H9 (cell line): ENCODE results near the gene MAPK12. TPM values are rescaled to one million over a fixed set of nuclear protein-coding genes. Genes with fewer than 3 reads are reported as not detected.

ENCODE experiments used
- DNase-seq: peaks from one replicate; pipeline ENCODE4 v3.0.0-alpha.2; 2017
- H2AFZ ChIP-seq: one replicate; pipeline ENCODE4 v1.6.1; 2013; ENCODE audit warnings: mild to moderate bottlenecking, low read length, control low read depth, moderate library complexity
- H2AK5ac ChIP-seq: 2 replicates; pipeline ENCODE4 v1.6.1; 2013; ENCODE audit warnings: low read length, control low read depth, mixed read lengths; ENCODE audit not compliant: insufficient read length
- H2BK120ac ChIP-seq: one replicate; pipeline ENCODE4 v1.6.1; 2013; ENCODE audit warnings: low read depth, mild to moderate bottlenecking, low read length, control low read depth, inconsistent platforms; ENCODE audit not compliant: poor library complexity, severe bottlenecking
- H2BK12ac ChIP-seq: 2 replicates; pipeline ENCODE4 v1.6.1; 2013; ENCODE audit warnings: low read length, control low read depth, mixed read lengths, low read depth; ENCODE audit not compliant: insufficient read length
- H2BK15ac ChIP-seq: 2 replicates; pipeline ENCODE4 v1.6.1; 2013; ENCODE audit warnings: low read depth, low read length, control low read depth
- H2BK20ac ChIP-seq: one replicate; pipeline ENCODE4 v1.6.1; 2013; ENCODE audit warnings: low read depth, mild to moderate bottlenecking, low read length, control low read depth, inconsistent platforms; ENCODE audit not compliant: poor library complexity, severe bottlenecking
- H2BK5ac ChIP-seq: 2 replicates; pipeline ENCODE4 v1.6.1; 2013; ENCODE audit warnings: low read length, control low read depth, mixed read lengths; ENCODE audit not compliant: insufficient read length
- H3K14ac ChIP-seq: 2 replicates; pipeline ENCODE4 v1.6.1; 2013; ENCODE audit warnings: low read length, control low read depth; ENCODE audit not compliant: insufficient read depth
- H3K18ac ChIP-seq: 2 replicates; pipeline ENCODE4 v1.6.1; 2013; ENCODE audit warnings: low read depth, mild to moderate bottlenecking, mixed read lengths, low read length, control low read depth; ENCODE audit not compliant: insufficient read length
- H3K23ac ChIP-seq: 2 replicates; pipeline ENCODE4 v1.6.1; 2013; ENCODE audit warnings: low read length, control low read depth, mixed read lengths, low read depth; ENCODE audit not compliant: insufficient read length
- H3K23me2 ChIP-seq: 2 replicates; pipeline ENCODE4 v1.6.1; 2013; ENCODE audit warnings: low read depth, mild to moderate bottlenecking, mixed read lengths, low read length, control low read depth; ENCODE audit not compliant: insufficient read length, poor library complexity, severe bottlenecking
- H3K27ac ChIP-seq: 2 replicates; pipeline ENCODE4 v1.5.1; 2013; ENCODE audit warnings: low read length, control low read depth, mixed read lengths, low read depth; ENCODE audit not compliant: insufficient read length
- H3K27me3 ChIP-seq: 2 replicates; pipeline ENCODE4 v1.6.1; 2013; ENCODE audit warnings: low read length, control low read depth, inconsistent platforms; ENCODE audit not compliant: insufficient read depth
- H3K4ac ChIP-seq: 2 replicates; pipeline ENCODE4 v1.6.1; 2013; ENCODE audit warnings: low read depth, mild to moderate bottlenecking, control low read depth, inconsistent platforms, low read length, moderate library complexity
- H3K4me1 ChIP-seq: 2 replicates; pipeline ENCODE4 v1.6.1; 2013; ENCODE audit warnings: low read length, control low read depth, inconsistent platforms; ENCODE audit not compliant: insufficient read depth
- H3K4me2 ChIP-seq: 2 replicates; pipeline ENCODE4 v1.6.1; 2013; ENCODE audit warnings: low read length, control low read depth, mixed read lengths; ENCODE audit not compliant: insufficient read length, insufficient read depth
- H3K56ac ChIP-seq: 2 replicates; pipeline ENCODE4 v1.6.1; 2013; ENCODE audit warnings: low read depth, mild to moderate bottlenecking, mixed read lengths, low read length, control low read depth; ENCODE audit not compliant: insufficient read length
- H3K79me1 ChIP-seq: 2 replicates; pipeline ENCODE4 v1.6.1; 2013; ENCODE audit warnings: low read depth, mild to moderate bottlenecking, moderate library complexity, low read length, control low read depth, inconsistent platforms; ENCODE audit not compliant: insufficient read depth, poor library complexity, severe bottlenecking
- H3K79me2 ChIP-seq: 2 replicates; pipeline ENCODE4 v1.6.1; 2013; ENCODE audit warnings: low read length, control low read depth, inconsistent platforms; ENCODE audit not compliant: insufficient read depth
- H3K9ac ChIP-seq: 2 replicates; pipeline ENCODE4 v1.6.1; 2013; ENCODE audit warnings: low read length, control low read depth, mixed read lengths; ENCODE audit not compliant: insufficient read length; ENCODE audit errors: extremely low read depth
- H3K9me3 ChIP-seq: one replicate; pipeline ENCODE4 v1.6.1; 2013; ENCODE audit warnings: low read depth, low read length, inconsistent platforms; ENCODE audit not compliant: control insufficient read depth
- H3T11ph ChIP-seq: one replicate; pipeline ENCODE4 v1.6.1; 2013; ENCODE audit warnings: mild to moderate bottlenecking, low read length, control low read depth, inconsistent platforms
- H4K20me1 ChIP-seq: one replicate; pipeline ENCODE4 v1.6.1; 2013; ENCODE audit not compliant: control insufficient read depth, insufficient read length, insufficient read depth
- H4K5ac ChIP-seq: 2 replicates; pipeline ENCODE4 v1.6.1; 2013; ENCODE audit warnings: low read depth, mild to moderate bottlenecking, mixed read lengths, low read length, control low read depth; ENCODE audit not compliant: insufficient read length
- H4K8ac ChIP-seq: replicated peaks from 2 replicates; pipeline ENCODE4 v1.6.1; 2013; ENCODE audit warnings: low read length, control low read depth, mixed read lengths, low read depth; ENCODE audit not compliant: insufficient read length
- H4K91ac ChIP-seq: 2 replicates; pipeline ENCODE4 v1.6.1; 2013; ENCODE audit warnings: low read depth, mild to moderate bottlenecking, moderate library complexity, mixed read lengths, low read length, control low read depth; ENCODE audit not compliant: insufficient read length
- H3K27ac Mint-ChIP-seq, 3 experiments: 2 replicates in 2 of 3; 3 replicates in 1 of 3; pipeline ENCODE4 v1.8.0; 2020 to 2021; ENCODE audit warnings: mixed read lengths in 3 of 3, mild to moderate bottlenecking in 1 of 3, moderate library complexity in 1 of 3
- H3K27me3 Mint-ChIP-seq: 2 replicates; pipeline ENCODE4 v1.8.0; 2021; ENCODE audit warnings: low read depth, mild to moderate bottlenecking, moderate library complexity, mixed read lengths
- H3K36me3 Mint-ChIP-seq, 3 experiments: 2 replicates in 2 of 3; 3 replicates in 1 of 3; pipeline ENCODE4 v1.8.0; 2020 to 2021; ENCODE audit warnings: low read depth in 3 of 3, mixed read lengths in 3 of 3; ENCODE audit not compliant: insufficient read depth in 1 of 3
- H3K4me1 Mint-ChIP-seq, 2 experiments: 2 replicates each; pipeline ENCODE4 v1.8.0; 2020; ENCODE audit warnings: mixed read lengths in 2 of 2
- H3K4me3 Mint-ChIP-seq, 2 experiments: 2 replicates in 1 of 2; 3 replicates in 1 of 2; pipeline ENCODE4 v1.8.0; 2020 to 2021; ENCODE audit warnings: mild to moderate bottlenecking in 2 of 2, mixed read lengths in 2 of 2, moderate library complexity in 1 of 2
- H3K9me3 Mint-ChIP-seq, 2 experiments: 2 replicates in 1 of 2; 3 replicates in 1 of 2; pipeline ENCODE4 v1.8.0; 2020; ENCODE audit warnings: mild to moderate bottlenecking in 2 of 2, mixed read lengths in 2 of 2, moderate library complexity in 1 of 2
- WGBS: extraction: QIAGEN DNeasy Blood & Tissue Kit; methylation state at CpG from one replicate; pipeline ENCODE4 v1.1.7; 2013; ENCODE audit warnings: missing lambda C conversion rate, low lambda C conversion rate, mixed read lengths; ENCODE audit not compliant: insufficient read length; ENCODE audit errors: extremely low coverage; 5-methylcytosine and 5-hydroxymethylcytosine counted together
- total RNA-seq: library from RNA; stranded (reverse); gene quantifications from 2 replicates; pipeline ENCODE4 v1.2.1, GENCODE V29; 2021
- TF ChIP-seq, protein P1 (sequence below): fragments of 200-600 bp; sonication (generic); conservative IDR thresholded peaks from 3 replicates; pipeline ENCODE4 v1.8.0; 2021; ENCODE audit warnings: antibody characterized with exemption, mild to moderate bottlenecking

The MAPK12 gene
- total RNA-seq, 1 experiment from 2014 or later, result 31.3 TPM

DNA sequence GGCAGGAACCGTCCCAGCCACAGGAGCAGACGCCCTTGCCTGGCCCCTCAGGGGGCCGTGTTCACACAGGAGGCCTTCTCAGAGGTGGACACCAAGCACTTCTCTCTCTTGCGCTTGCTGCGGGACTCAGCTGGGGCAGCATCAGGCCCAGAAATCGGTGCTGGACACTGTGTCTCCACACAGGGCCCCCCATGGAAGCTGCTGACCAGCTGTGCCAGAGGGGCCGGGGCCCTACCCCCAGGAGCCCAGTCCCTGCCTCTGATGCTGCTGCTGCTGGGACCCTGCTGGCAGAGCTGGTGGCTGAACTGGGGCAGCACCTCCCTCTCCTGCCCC is 42.0 kb upstream of the MAPK12 start:
- no peak overlapping the region for H4K91ac ChIP-seq
- peaks cover 11% of the 10 kb centered on the region for H3K23me2 ChIP-seq
- H2BK120ac ChIP-seq, result no peak overlapping the region
- no peak overlapping the region for H3K4ac ChIP-seq
- no peaks in the 10 kb centered on the region for H3K79me1 ChIP-seq
- H3K27me3 ChIP-seq, result no peaks in the 10 kb centered on the region
- H3K9me3 Mint-ChIP-seq, result no peaks in the 10 kb centered on the region
- H4K8ac ChIP-seq, result no peak overlapping the region
- no peak overlapping the region for H2BK5ac ChIP-seq
- no peak overlapping the region for H2AFZ ChIP-seq
- no peak overlapping the region for H3T11ph ChIP-seq
- no peak overlapping the region for H2BK12ac ChIP-seq
- H3K4me2 ChIP-seq, result no peak overlapping the region
- H3K9me3 ChIP-seq, result no peaks in the 10 kb centered on the region
- no peak overlapping the region for H3K27ac Mint-ChIP-seq
- H3K56ac ChIP-seq, result no peak overlapping the region
- H3K4me1 Mint-ChIP-seq, result peaks cover 14 to 31% of the 10 kb centered on the region in 2 experiments
- H3K79me2 ChIP-seq, result no peaks in the 10 kb centered on the region
- no peak for DNase-seq
- no peak overlapping the region for H3K23ac ChIP-seq
- H3K4me3 Mint-ChIP-seq, result no peak overlapping the region
- TF ChIP-seq, protein P1, sequence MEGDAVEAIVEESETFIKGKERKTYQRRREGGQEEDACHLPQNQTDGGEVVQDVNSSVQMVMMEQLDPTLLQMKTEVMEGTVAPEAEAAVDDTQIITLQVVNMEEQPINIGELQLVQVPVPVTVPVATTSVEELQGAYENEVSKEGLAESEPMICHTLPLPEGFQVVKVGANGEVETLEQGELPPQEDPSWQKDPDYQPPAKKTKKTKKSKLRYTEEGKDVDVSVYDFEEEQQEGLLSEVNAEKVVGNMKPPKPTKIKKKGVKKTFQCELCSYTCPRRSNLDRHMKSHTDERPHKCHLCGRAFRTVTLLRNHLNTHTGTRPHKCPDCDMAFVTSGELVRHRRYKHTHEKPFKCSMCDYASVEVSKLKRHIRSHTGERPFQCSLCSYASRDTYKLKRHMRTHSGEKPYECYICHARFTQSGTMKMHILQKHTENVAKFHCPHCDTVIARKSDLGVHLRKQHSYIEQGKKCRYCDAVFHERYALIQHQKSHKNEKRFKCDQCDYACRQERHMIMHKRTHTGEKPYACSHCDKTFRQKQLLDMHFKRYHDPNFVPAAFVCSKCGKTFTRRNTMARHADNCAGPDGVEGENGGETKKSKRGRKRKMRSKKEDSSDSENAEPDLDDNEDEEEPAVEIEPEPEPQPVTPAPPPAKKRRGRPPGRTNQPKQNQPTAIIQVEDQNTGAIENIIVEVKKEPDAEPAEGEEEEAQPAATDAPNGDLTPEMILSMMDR, result no peak
- H4K5ac ChIP-seq, result no peak overlapping the region
- no peak overlapping the region for H3K18ac ChIP-seq
- peaks cover 4% of the 10 kb centered on the region; the same call in 1 of the 2 replicates for H3K27me3 Mint-ChIP-seq
- no peaks in the 10 kb centered on the region for H3K4me1 ChIP-seq
- no peak overlapping the region; the same call in 1 of the 2 replicates for H3K14ac ChIP-seq
- no peak overlapping the region for H2BK20ac ChIP-seq
- H3K36me3 Mint-ChIP-seq, result no peaks in the 10 kb centered on the region
- no peak overlapping the region for H2BK15ac ChIP-seq
- no peak overlapping the region for H3K9ac ChIP-seq
- H2AK5ac ChIP-seq, result no peak overlapping the region
- WGBS, result no CpG with 5 or more reads among the region's 7 CpGs
- no peaks in the 10 kb centered on the region for H4K20me1 ChIP-seq
- no peak overlapping the region for H3K27ac ChIP-seq
